PFSK-1 (cell line): ENCODE results near the gene SCYGR3.

Experiments
- POLR2AphosphoS5 ChIP-seq: IDR thresholded peaks from 2 replicates; pipeline ENCODE4 v1.6.1; 2012; ENCODE audit warnings: low read depth, mild to moderate bottlenecking, control low read depth, low read length, moderate library complexity
- SIN3A ChIP-seq: IDR thresholded peaks from 2 replicates; pipeline ENCODE4 v1.6.1; 2012; ENCODE audit warnings: mild to moderate bottlenecking, low read length, moderate library complexity, borderline replicate concordance; ENCODE audit not compliant: insufficient read depth
- TAF1 ChIP-seq: IDR thresholded peaks from 2 replicates; pipeline ENCODE4 v1.6.1; 2012; ENCODE audit warnings: low read length, control low read depth, borderline replicate concordance; ENCODE audit not compliant: insufficient read depth
- TF ChIP-seq, protein P1 (sequence below), 2 experiments: IDR thresholded peaks; 2 replicates each; pipeline versions ENCODE4 v1.6.1 to v1.8.0; 2011 to 2012; ENCODE audit warnings: low read depth in 2 of 2, low read length in 2 of 2, control low read depth in 1 of 2, inconsistent platforms in 1 of 2, mild to moderate bottlenecking in 1 of 2, moderate library complexity in 1 of 2; ENCODE audit not compliant: insufficient read depth in 1 of 2

- no peak for TF ChIP-seq SIN3A
- TF ChIP-seq POLR2AphosphoS5: no peak
- TF ChIP-seq TAF1: no peak
- TF ChIP-seq, protein P1, sequence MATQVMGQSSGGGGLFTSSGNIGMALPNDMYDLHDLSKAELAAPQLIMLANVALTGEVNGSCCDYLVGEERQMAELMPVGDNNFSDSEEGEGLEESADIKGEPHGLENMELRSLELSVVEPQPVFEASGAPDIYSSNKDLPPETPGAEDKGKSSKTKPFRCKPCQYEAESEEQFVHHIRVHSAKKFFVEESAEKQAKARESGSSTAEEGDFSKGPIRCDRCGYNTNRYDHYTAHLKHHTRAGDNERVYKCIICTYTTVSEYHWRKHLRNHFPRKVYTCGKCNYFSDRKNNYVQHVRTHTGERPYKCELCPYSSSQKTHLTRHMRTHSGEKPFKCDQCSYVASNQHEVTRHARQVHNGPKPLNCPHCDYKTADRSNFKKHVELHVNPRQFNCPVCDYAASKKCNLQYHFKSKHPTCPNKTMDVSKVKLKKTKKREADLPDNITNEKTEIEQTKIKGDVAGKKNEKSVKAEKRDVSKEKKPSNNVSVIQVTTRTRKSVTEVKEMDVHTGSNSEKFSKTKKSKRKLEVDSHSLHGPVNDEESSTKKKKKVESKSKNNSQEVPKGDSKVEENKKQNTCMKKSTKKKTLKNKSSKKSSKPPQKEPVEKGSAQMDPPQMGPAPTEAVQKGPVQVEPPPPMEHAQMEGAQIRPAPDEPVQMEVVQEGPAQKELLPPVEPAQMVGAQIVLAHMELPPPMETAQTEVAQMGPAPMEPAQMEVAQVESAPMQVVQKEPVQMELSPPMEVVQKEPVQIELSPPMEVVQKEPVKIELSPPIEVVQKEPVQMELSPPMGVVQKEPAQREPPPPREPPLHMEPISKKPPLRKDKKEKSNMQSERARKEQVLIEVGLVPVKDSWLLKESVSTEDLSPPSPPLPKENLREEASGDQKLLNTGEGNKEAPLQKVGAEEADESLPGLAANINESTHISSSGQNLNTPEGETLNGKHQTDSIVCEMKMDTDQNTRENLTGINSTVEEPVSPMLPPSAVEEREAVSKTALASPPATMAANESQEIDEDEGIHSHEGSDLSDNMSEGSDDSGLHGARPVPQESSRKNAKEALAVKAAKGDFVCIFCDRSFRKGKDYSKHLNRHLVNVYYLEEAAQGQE (IDR thresholded peaks at IDR 0.05; ENCODE audit: insufficient read depth in 1 of 2, low read depth in 2 of 2, low read length in 2 of 2): no peak
These were observed 19.6 kb upstream of the SCYGR3 start for GRCh38 chr2:227634201-227634600.
